Breast epithelium (tissue), 3 donors: Measurements from ENCODE around the gene MATN1.

Experiments used
- POLR2AphosphoS5 ChIP-seq, 3 donors: sonication (generic); formaldehyde crosslinking; IDR thresholded peaks; one replicate each; pipeline ENCODE4 v1.6.1; 2017; ENCODE audit warnings: antibody characterized with exemption in 3 of 3
- TF ChIP-seq, protein P1 (sequence below), 3 donors: fragments of 450-650 bp; IDR thresholded peaks; one replicate each; pipeline ENCODE4 v1.5.1; 2016 to 2017; ENCODE audit warnings: antibody characterized with exemption in 3 of 3, mild to moderate bottlenecking in 3 of 3, moderate library complexity in 3 of 3

DNA sequence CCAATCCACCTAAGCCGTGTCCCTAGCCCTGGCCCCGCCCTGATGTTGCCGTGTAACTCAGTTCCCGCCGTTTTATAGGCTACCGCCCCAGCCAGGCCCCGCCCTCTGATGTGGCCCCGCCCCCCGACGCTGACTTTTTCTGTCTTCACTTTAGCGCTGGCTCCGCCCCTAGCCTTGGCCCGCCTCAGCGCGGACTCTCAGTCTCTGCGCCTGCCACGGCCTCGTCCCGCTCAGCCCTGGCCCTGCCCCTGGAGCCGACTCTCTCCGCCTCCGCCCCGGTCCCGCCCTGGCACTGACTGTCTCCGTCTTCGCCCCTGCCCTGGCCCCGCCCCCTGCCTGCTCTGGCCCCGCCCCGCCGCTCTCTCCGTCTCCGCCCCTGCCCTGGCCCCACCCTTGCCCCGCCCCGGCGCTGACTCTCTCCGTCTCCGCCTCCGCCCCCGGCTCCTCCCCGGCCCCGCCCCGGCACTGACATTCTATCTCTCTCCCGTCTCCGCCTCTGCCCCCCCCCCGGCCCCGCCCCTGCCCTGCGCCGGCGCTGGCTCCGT, 5.2 kb downstream of the MATN1 start:
- TF ChIP-seq, protein P1, sequence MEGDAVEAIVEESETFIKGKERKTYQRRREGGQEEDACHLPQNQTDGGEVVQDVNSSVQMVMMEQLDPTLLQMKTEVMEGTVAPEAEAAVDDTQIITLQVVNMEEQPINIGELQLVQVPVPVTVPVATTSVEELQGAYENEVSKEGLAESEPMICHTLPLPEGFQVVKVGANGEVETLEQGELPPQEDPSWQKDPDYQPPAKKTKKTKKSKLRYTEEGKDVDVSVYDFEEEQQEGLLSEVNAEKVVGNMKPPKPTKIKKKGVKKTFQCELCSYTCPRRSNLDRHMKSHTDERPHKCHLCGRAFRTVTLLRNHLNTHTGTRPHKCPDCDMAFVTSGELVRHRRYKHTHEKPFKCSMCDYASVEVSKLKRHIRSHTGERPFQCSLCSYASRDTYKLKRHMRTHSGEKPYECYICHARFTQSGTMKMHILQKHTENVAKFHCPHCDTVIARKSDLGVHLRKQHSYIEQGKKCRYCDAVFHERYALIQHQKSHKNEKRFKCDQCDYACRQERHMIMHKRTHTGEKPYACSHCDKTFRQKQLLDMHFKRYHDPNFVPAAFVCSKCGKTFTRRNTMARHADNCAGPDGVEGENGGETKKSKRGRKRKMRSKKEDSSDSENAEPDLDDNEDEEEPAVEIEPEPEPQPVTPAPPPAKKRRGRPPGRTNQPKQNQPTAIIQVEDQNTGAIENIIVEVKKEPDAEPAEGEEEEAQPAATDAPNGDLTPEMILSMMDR (IDR thresholded peaks at IDR 0.05): no peak
- TF ChIP-seq POLR2AphosphoS5 (IDR thresholded peaks at IDR 0.05): no peak
